Measurements from ENCODE around the gene AKR1C4. TPM values are rescaled to one million over a fixed set of nuclear protein-coding genes. Genes with fewer than 3 reads are reported as not detected.
"Not testable (repeated sequence)": the region's sequence is repeated elsewhere in the genome, so short reads cannot be mapped to it uniquely, and the experiment has no call there.

Gene AKR1C4
- total RNA-seq, 1 experiment from 2014 or later: not detected

DNA sequence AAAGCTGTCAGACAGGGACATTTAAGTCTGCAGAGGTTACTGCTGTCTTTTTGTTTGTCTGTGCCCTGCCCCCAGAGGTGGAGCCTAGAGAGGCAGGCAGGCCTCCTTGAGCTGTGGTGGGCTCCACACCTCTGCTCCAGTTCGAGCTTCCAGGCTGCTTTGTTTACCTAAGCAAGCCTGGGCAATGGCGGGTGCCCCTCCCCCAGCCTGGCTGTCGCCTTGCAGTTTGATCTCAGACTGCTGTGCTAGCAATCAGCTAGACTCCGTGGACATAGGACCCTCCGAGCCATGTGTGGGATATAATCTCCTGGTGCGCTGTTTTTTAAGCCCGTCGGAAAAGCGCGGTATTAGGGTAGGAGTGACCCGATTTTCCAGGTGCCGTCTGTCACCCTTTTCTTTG lies 16.1 kb upstream of the AKR1C4 start:
- H4K20me1 ChIP-seq (ENCODE audit: low read length); H2AFZ ChIP-seq (ENCODE audit: low read length); H3K27ac ChIP-seq (ENCODE audit: low read length); H3K36me3 ChIP-seq (ENCODE audit: low read depth, low read length); intact Hi-C loops (cut with micrococcal nuclease); H3K4me3 ChIP-seq (ENCODE audit: low read length); ATAC-seq; CTCF ChIA-PET; H3K27me3 ChIP-seq (ENCODE audit: low read length); H3F3A ChIP-seq (ENCODE audit: low read length, unreplicated experiment); H3K9me2 ChIP-seq (replicated peaks; ENCODE audit: low read length); H3K9ac ChIP-seq (ENCODE audit: low read length); POLR2A ChIA-PET (ENCODE audit: unreplicated experiment); H3K79me2 ChIP-seq (ENCODE audit: low read length); H3K4me1 ChIP-seq (ENCODE audit: insufficient read depth, low read length); BruUV-seq (replicated peaks); DNase-seq; H3K9me3 ChIP-seq (ENCODE audit: low read length); H3K4me2 ChIP-seq (ENCODE audit: low read length): not testable (repeated sequence)

DNA sequence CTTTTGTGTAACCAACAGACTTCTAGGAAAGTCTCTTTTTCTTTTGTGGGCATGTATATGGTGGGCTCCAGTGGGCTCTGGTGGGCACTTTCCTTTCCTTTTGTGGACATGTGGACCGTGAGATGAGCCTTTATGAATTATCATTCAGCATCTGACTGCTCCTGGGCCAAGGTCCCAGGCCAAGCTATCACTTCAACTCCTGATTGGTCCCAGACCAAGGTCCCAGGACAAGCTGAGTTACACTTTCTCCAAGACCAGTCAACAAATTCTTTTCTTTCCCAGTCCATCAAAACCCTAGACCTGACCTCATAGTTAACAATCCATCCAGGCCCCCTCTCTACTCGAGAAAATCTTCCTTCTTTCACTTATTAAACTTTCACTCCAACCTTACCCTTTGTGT lies 12.7 kb upstream of the AKR1C4 start:
- no peak for TF ChIP-seq EZH2phosphoT487 (IDR thresholded peaks at IDR 0.05; ENCODE audit: borderline replicate concordance, low read length)
- TF ChIP-seq, protein P1, sequence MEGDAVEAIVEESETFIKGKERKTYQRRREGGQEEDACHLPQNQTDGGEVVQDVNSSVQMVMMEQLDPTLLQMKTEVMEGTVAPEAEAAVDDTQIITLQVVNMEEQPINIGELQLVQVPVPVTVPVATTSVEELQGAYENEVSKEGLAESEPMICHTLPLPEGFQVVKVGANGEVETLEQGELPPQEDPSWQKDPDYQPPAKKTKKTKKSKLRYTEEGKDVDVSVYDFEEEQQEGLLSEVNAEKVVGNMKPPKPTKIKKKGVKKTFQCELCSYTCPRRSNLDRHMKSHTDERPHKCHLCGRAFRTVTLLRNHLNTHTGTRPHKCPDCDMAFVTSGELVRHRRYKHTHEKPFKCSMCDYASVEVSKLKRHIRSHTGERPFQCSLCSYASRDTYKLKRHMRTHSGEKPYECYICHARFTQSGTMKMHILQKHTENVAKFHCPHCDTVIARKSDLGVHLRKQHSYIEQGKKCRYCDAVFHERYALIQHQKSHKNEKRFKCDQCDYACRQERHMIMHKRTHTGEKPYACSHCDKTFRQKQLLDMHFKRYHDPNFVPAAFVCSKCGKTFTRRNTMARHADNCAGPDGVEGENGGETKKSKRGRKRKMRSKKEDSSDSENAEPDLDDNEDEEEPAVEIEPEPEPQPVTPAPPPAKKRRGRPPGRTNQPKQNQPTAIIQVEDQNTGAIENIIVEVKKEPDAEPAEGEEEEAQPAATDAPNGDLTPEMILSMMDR (conservative IDR thresholded peaks at IDR 0.05; ENCODE audit: low read depth, low read length): no peak
- no peak for TF ChIP-seq EZH2 (IDR thresholded peaks at IDR 0.05; ENCODE audit: low read length, unreplicated experiment)
- Histone ChIP-seq H2AFZ (ENCODE audit: low read length) (no peak overlapping the region), H3K9ac (ENCODE audit: low read length) (no peak overlapping the region), H3K36me3 (ENCODE audit: low read depth, low read length) (no peaks in the 10 kb centered on the region), H3K4me2 (ENCODE audit: low read length) (no peak overlapping the region), H3K9me2 (replicated peaks; ENCODE audit: low read length) (no peaks in the 10 kb centered on the region), H3K27ac (ENCODE audit: low read length) (no peak overlapping the region), H3K79me2 (ENCODE audit: low read length) (no peaks in the 10 kb centered on the region), H3F3A (ENCODE audit: low read length, unreplicated experiment) (no peaks in the 10 kb centered on the region), H3K4me1 (ENCODE audit: insufficient read depth, low read length) (no peaks in the 10 kb centered on the region), H3K4me3 (ENCODE audit: low read length) (no peak overlapping the region), H3K27me3 (ENCODE audit: low read length) (no peaks in the 10 kb centered on the region), H4K20me1 (ENCODE audit: low read length) (no peaks in the 10 kb centered on the region), H3K9me3 (ENCODE audit: low read length) (no peaks in the 10 kb centered on the region)
- DNase-seq (no peak), ATAC-seq (no peak)
- POLR2A ChIA-PET (ENCODE audit: unreplicated experiment): no interaction called here
- BruUV-seq (replicated peaks): no TSS peak
- CTCF ChIA-PET: no interaction called here
- intact Hi-C loops (cut with micrococcal nuclease): no loop called here

DNA sequence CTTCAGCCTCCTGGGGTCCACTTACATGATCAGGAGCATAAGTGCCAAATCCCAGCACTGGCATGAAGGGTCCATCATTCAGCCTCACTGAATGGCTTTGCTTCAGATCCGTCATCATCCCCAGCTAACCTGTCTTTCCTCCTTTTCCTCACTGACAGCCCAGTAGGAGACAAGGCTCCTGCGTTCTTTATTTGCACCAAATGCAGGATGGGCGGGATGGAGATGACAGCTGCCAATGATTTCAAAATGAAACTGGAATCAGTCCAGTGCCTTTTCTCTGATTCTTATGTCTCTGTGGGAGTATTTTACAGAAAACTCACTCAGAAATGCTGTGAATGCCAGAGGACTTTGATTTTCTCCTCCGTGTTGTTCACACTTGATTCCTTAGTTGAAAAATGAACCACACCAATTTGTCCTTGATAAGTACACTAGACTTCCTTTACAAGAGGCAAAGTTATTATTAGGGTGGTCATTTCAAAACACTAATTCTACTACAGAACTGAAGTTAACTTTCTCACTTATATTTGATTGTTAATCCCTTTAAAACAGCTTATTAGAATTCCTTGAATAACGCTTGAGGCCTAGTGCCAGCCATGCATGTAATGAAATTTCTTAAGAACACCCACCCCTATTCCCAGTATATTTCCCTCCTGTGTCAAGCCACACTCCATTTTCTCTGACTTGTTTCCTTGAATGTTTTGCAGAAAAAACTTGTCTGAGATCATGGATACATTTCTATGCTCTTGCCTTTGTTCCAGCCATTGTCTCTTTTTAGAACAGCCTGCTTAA lies 11.5 kb upstream of the AKR1C4 start, which contains the start of gene AKR1C8:
AKR1C8 (minus strand) TSS at position 164 of the 789 bp plus-strand sequence; CDS start at position 118, 46 bp downstream.
- Histone ChIP-seq H4K20me1 (ENCODE audit: low read length) (no peaks in the 10 kb centered on the region), H3K27me3 (ENCODE audit: low read length) (no peaks in the 10 kb centered on the region), H3K36me3 (ENCODE audit: low read depth, low read length) (no peaks in the 10 kb centered on the region), H3K9me2 (replicated peaks; ENCODE audit: low read length) (no peaks in the 10 kb centered on the region), H3K79me2 (ENCODE audit: low read length) (no peaks in the 10 kb centered on the region), H3F3A (ENCODE audit: low read length, unreplicated experiment) (no peaks in the 10 kb centered on the region), H3K9ac (ENCODE audit: low read length) (no peak within 1 kb of the TSS), H3K27ac (ENCODE audit: low read length) (no peak within 1 kb of the TSS), H2AFZ (ENCODE audit: low read length) (no peak within 1 kb of the TSS), H3K4me1 (ENCODE audit: insufficient read depth, low read length) (no peaks in the 10 kb centered on the region), H3K4me2 (ENCODE audit: low read length) (no peak within 1 kb of the TSS), H3K9me3 (ENCODE audit: low read length) (no peaks in the 10 kb centered on the region), H3K4me3 (ENCODE audit: low read length) (no peak within 1 kb of the TSS)
- ATAC-seq (no peak), DNase-seq (no peak)
- CTCF ChIA-PET: no interaction called here
- POLR2A ChIA-PET (ENCODE audit: unreplicated experiment): no interaction called here
- TF ChIP-seq, protein P1 (conservative IDR thresholded peaks at IDR 0.05; ENCODE audit: low read depth, low read length): no peak
- TF ChIP-seq EZH2 (IDR thresholded peaks at IDR 0.05; ENCODE audit: low read length, unreplicated experiment) (no peak), EZH2phosphoT487 (IDR thresholded peaks at IDR 0.05; ENCODE audit: borderline replicate concordance, low read length) (no peak)
- intact Hi-C loops (cut with micrococcal nuclease): no loop called here
- no TSS peak for BruUV-seq (replicated peaks)
